ENCODE measurements around the gene ASXL1.

Gene ASXL1

GRCh38 chr20:32326504-32326845 lies 31.7 kb upstream of the ASXL1 start:
- Histone ChIP-seq H3K79me1 (ENCODE audit: low read depth, low read length) (no peaks in the 10 kb centered on the region), H4K91ac (ENCODE audit: low read depth, low read length, poor library complexity) (no peak overlapping the region), H2BK120ac (ENCODE audit: low read depth, low read length) (no peak overlapping the region), H4K8ac (ENCODE audit: low read depth, low read length) (no peak overlapping the region), H3K36me3 (replicated peaks in 1 of 2; ENCODE audit: control insufficient read depth in 2 of 2, insufficient read depth in 2 of 2, low read length in 2 of 2) (peaks cover 7 to 49% of the 10 kb centered on the region in 2 donors), H3K27ac (replicated peaks; ENCODE audit: low read length) (no peak overlapping the region), H2BK12ac (ENCODE audit: low read length) (no peak overlapping the region), H3K14ac (ENCODE audit: low read length) (no peak overlapping the region), H2BK15ac (ENCODE audit: low read length) (no peak overlapping the region), H3K4me3 (ENCODE audit: low read length in 2 of 2) (no peak overlapping the region), H2AFZ (ENCODE audit: low read length) (no peak overlapping the region), H2AK5ac (ENCODE audit: low read depth, low read length) (no peak overlapping the region), H3K4me1 (ENCODE audit: control insufficient read depth in 2 of 2, insufficient read depth in 1 of 2, low read depth in 1 of 2, low read length in 2 of 2) (no peaks in the 10 kb centered on the region), H3K9me3 (replicated peaks in 1 of 2; ENCODE audit: control insufficient read depth in 2 of 2, insufficient read depth in 1 of 2, low read depth in 1 of 2, low read length in 2 of 2) (no peaks in the 10 kb centered on the region), H3K4ac (ENCODE audit: low read length) (no peak overlapping the region), H3K18ac (ENCODE audit: low read length) (no peak overlapping the region), H3K9ac (ENCODE audit: low read depth, low read length, poor library complexity) (no peak overlapping the region), H2BK5ac (ENCODE audit: low read length) (no peak overlapping the region), H3K27me3 (ENCODE audit: control insufficient read depth in 3 of 3, insufficient read depth in 3 of 3, low read depth in 1 of 3, low read length in 3 of 3) (no peaks in the 10 kb centered on the region), H3K23ac (ENCODE audit: low read depth, low read length, poor library complexity) (no peak overlapping the region), H3K4me2 (ENCODE audit: insufficient read depth, low read length, poor library complexity, severe bottlenecking) (no peak overlapping the region)
- no CpG with 5 or more reads among the region's 1 CpG for WGBS, 2 donors (ENCODE audit: extremely low coverage in 2 of 2, insufficient read length in 2 of 2, insufficient replicate concordance in 1 of 2)
- no peak for DNase-seq (ENCODE audit: low spot score)

DNA sequence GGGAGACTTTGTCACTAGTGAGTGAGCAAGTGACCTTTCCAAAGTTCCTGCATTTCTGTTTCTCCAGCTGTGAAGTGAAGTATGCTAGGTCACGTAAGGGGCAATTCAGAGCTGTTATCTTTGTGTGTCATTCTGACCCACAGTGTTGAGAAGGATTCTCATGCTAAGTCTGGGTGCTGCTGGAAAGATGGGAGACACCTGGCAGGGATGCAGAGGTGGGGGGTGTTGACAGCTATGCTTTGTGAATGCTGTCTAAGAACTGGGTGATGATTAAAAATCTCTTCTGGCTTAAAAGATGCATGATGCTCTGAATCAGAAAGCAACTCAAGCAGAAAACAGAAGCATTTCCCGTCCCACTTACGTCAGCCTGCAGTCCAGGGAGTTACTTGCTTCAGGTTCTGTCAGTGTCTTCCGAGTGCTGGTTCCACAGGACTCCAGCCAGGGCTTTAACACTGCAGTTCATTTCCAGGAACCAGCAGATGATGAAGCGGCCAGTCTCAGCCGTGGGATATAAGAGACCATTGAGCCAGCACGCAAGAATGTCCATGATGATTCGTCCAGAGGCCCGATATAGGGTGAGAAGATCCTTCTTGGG lies 30.9 kb upstream of the ASXL1 start:
- Histone ChIP-seq H3K4me2 (ENCODE audit: insufficient read depth, low read length, poor library complexity, severe bottlenecking) (no peak overlapping the region), H3K14ac (ENCODE audit: low read length) (no peak overlapping the region), H3K9me3 (replicated peaks in 1 of 2; ENCODE audit: control insufficient read depth in 2 of 2, insufficient read depth in 1 of 2, low read depth in 1 of 2, low read length in 2 of 2) (no peaks in the 10 kb centered on the region), H3K9ac (ENCODE audit: low read depth, low read length, poor library complexity) (no peak overlapping the region), H3K23ac (ENCODE audit: low read depth, low read length, poor library complexity) (no peak overlapping the region), H3K36me3 (replicated peaks in 1 of 2; ENCODE audit: control insufficient read depth in 2 of 2, insufficient read depth in 2 of 2, low read length in 2 of 2) (peaks cover 14 to 56% of the 10 kb centered on the region in 2 donors), H2AFZ (ENCODE audit: low read length) (no peak overlapping the region), H2BK12ac (ENCODE audit: low read length) (no peak overlapping the region), H2AK5ac (ENCODE audit: low read depth, low read length) (no peak overlapping the region), H2BK120ac (ENCODE audit: low read depth, low read length) (no peak overlapping the region), H3K4me3 (ENCODE audit: low read length in 2 of 2) (no peak overlapping the region), H4K8ac (ENCODE audit: low read depth, low read length) (no peak overlapping the region), H2BK15ac (ENCODE audit: low read length) (no peak overlapping the region), H3K27me3 (ENCODE audit: control insufficient read depth in 3 of 3, insufficient read depth in 3 of 3, low read depth in 1 of 3, low read length in 3 of 3) (no peaks in the 10 kb centered on the region), H3K18ac (ENCODE audit: low read length) (no peak overlapping the region), H4K91ac (ENCODE audit: low read depth, low read length, poor library complexity) (no peak overlapping the region), H3K27ac (replicated peaks; ENCODE audit: low read length) (no peak overlapping the region), H3K4me1 (ENCODE audit: control insufficient read depth in 2 of 2, insufficient read depth in 1 of 2, low read depth in 1 of 2, low read length in 2 of 2) (no peaks in the 10 kb centered on the region), H2BK5ac (ENCODE audit: low read length) (no peak overlapping the region), H3K4ac (ENCODE audit: low read length) (no peak overlapping the region), H3K79me1 (ENCODE audit: low read depth, low read length) (no peaks in the 10 kb centered on the region)
- DNase-seq (ENCODE audit: low spot score) = no peak
- no CpG with 5 or more reads among the region's 9 CpGs for WGBS, 2 donors (ENCODE audit: extremely low coverage in 2 of 2, insufficient read length in 2 of 2, insufficient replicate concordance in 1 of 2)

- H2BK5ac ChIP-seq (ENCODE audit: low read length) = no peak overlapping the region
- H4K8ac ChIP-seq (ENCODE audit: low read depth, low read length) = no peak overlapping the region
- H3K18ac ChIP-seq (ENCODE audit: low read length) = no peak overlapping the region
- no peak for DNase-seq (ENCODE audit: low spot score)
- H3K27me3 ChIP-seq (ENCODE audit: control insufficient read depth in 3 of 3, insufficient read depth in 3 of 3, low read depth in 1 of 3, low read length in 3 of 3) = no peaks in the 10 kb centered on the region
- peaks cover 20 to 78% of the 10 kb centered on the region in 2 donors for H3K36me3 ChIP-seq (replicated peaks in 1 of 2; ENCODE audit: control insufficient read depth in 2 of 2, insufficient read depth in 2 of 2, low read length in 2 of 2)
- no peak overlapping the region for H3K4me2 ChIP-seq (ENCODE audit: insufficient read depth, low read length, poor library complexity, severe bottlenecking)
- no peak overlapping the region for H2BK120ac ChIP-seq (ENCODE audit: low read depth, low read length)
- H3K4me3 ChIP-seq (ENCODE audit: low read length in 2 of 2) = no peak overlapping the region
- H3K27ac ChIP-seq (replicated peaks; ENCODE audit: low read length) = no peak overlapping the region
- H3K14ac ChIP-seq (ENCODE audit: low read length) = no peak overlapping the region
- H3K9ac ChIP-seq (ENCODE audit: low read depth, low read length, poor library complexity) = no peak overlapping the region
- H4K91ac ChIP-seq (ENCODE audit: low read depth, low read length, poor library complexity) = no peak overlapping the region
- no peak overlapping the region for H2BK12ac ChIP-seq (ENCODE audit: low read length)
- no peaks in the 10 kb centered on the region for H3K79me1 ChIP-seq (ENCODE audit: low read depth, low read length)
- no peak overlapping the region for H2AFZ ChIP-seq (ENCODE audit: low read length)
- no peak overlapping the region for H3K23ac ChIP-seq (ENCODE audit: low read depth, low read length, poor library complexity)
- H3K9me3 ChIP-seq (replicated peaks in 1 of 2; ENCODE audit: control insufficient read depth in 2 of 2, insufficient read depth in 1 of 2, low read depth in 1 of 2, low read length in 2 of 2) = no peaks in the 10 kb centered on the region
- no CpG with 5 or more reads among the region's 7 CpGs for WGBS, 2 donors (ENCODE audit: extremely low coverage in 2 of 2, insufficient read length in 2 of 2, insufficient replicate concordance in 1 of 2)
- no peaks in the 10 kb centered on the region for H3K4me1 ChIP-seq (ENCODE audit: control insufficient read depth in 2 of 2, insufficient read depth in 1 of 2, low read depth in 1 of 2, low read length in 2 of 2)
- H3K4ac ChIP-seq (ENCODE audit: low read length) = no peak overlapping the region
- H2BK15ac ChIP-seq (ENCODE audit: low read length) = no peak overlapping the region
- H2AK5ac ChIP-seq (ENCODE audit: low read depth, low read length) = no peak overlapping the region
Measured at GRCh38 chr20:32329817-32330554, 28.1 kb upstream of the ASXL1 start.

DNA sequence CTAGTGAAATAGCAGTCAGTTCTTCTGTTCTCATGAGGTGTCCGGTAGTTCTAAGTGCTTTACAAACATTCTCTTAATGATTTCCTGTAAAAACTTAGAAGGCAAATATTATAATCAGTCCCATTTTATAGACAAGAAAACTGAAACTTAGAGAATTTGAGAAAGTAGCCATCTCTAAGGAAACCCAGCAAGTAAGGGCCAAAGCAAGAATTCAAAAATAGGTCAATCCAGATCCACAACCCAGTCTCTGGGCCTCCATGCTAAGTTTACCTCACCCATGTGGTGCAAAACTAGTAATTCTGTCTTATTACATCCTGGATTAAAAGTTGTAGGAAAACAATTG lies 27.6 kb upstream of the ASXL1 start:
- Histone ChIP-seq H3K4ac (ENCODE audit: low read length) (no peak overlapping the region), H2BK12ac (ENCODE audit: low read length) (no peak overlapping the region), H3K14ac (ENCODE audit: low read length) (no peak overlapping the region), H3K4me1 (ENCODE audit: control insufficient read depth in 2 of 2, insufficient read depth in 1 of 2, low read depth in 1 of 2, low read length in 2 of 2) (no peaks in the 10 kb centered on the region), H4K8ac (ENCODE audit: low read depth, low read length) (no peak overlapping the region), H3K9ac (ENCODE audit: low read depth, low read length, poor library complexity) (no peak overlapping the region), H3K4me2 (ENCODE audit: insufficient read depth, low read length, poor library complexity, severe bottlenecking) (no peak overlapping the region), H3K79me1 (ENCODE audit: low read depth, low read length) (no peaks in the 10 kb centered on the region), H2AFZ (ENCODE audit: low read length) (no peak overlapping the region), H2AK5ac (ENCODE audit: low read depth, low read length) (no peak overlapping the region), H3K27ac (replicated peaks; ENCODE audit: low read length) (no peak overlapping the region), H2BK120ac (ENCODE audit: low read depth, low read length) (no peak overlapping the region), H4K91ac (ENCODE audit: low read depth, low read length, poor library complexity) (no peak overlapping the region), H3K27me3 (ENCODE audit: control insufficient read depth in 3 of 3, insufficient read depth in 3 of 3, low read depth in 1 of 3, low read length in 3 of 3) (no peaks in the 10 kb centered on the region), H3K36me3 (replicated peaks in 1 of 2; ENCODE audit: control insufficient read depth in 2 of 2, insufficient read depth in 2 of 2, low read length in 2 of 2) (peaks cover 20 to 79% of the 10 kb centered on the region in 2 donors), H2BK5ac (ENCODE audit: low read length) (no peak overlapping the region), H3K4me3 (ENCODE audit: low read length in 2 of 2) (no peak overlapping the region), H3K18ac (ENCODE audit: low read length) (no peak overlapping the region), H3K23ac (ENCODE audit: low read depth, low read length, poor library complexity) (no peak overlapping the region), H3K9me3 (replicated peaks in 1 of 2; ENCODE audit: control insufficient read depth in 2 of 2, insufficient read depth in 1 of 2, low read depth in 1 of 2, low read length in 2 of 2) (no peaks in the 10 kb centered on the region), H2BK15ac (ENCODE audit: low read length) (no peak overlapping the region)
- DNase-seq (ENCODE audit: low spot score) = no peak
- WGBS, 2 donors (ENCODE audit: extremely low coverage in 2 of 2, insufficient read length in 2 of 2, insufficient replicate concordance in 1 of 2) = no CpG with 5 or more reads among the region's 1 CpG
